ENCODE measurements around the gene AQP2.

GRCh38 chr12:49953961-49954846, 3.7 kb downstream of the AQP2 start:
- TF ChIP-seq POLR2A (IDR thresholded peaks at IDR 0.05) (no peak), CTCF (IDR thresholded peaks at IDR 0.05) (no peak)

Data from uterus (tissue), 2 donors.